Inferior parietal cortex (tissue), 1 donor: Measurements from ENCODE around the gene DMPK.

Source experiments
- DNase-seq: peaks from one replicate; pipeline ENCODE4 v3.0.0-alpha.2; 2016; ENCODE audit errors: extremely low spot score

Gene DMPK, protein sequence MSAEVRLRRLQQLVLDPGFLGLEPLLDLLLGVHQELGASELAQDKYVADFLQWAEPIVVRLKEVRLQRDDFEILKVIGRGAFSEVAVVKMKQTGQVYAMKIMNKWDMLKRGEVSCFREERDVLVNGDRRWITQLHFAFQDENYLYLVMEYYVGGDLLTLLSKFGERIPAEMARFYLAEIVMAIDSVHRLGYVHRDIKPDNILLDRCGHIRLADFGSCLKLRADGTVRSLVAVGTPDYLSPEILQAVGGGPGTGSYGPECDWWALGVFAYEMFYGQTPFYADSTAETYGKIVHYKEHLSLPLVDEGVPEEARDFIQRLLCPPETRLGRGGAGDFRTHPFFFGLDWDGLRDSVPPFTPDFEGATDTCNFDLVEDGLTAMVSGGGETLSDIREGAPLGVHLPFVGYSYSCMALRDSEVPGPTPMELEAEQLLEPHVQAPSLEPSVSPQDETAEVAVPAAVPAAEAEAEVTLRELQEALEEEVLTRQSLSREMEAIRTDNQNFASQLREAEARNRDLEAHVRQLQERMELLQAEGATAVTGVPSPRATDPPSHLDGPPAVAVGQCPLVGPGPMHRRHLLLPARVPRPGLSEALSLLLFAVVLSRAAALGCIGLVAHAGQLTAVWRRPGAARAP

GRCh38 chr19:45782162-45782691, at the start of gene DMPK:
DMPK (minus strand) TSS chr19:45782490; CDS start chr19:45782352, 138 bp downstream.
- DNase-seq, result no peak

DNA sequence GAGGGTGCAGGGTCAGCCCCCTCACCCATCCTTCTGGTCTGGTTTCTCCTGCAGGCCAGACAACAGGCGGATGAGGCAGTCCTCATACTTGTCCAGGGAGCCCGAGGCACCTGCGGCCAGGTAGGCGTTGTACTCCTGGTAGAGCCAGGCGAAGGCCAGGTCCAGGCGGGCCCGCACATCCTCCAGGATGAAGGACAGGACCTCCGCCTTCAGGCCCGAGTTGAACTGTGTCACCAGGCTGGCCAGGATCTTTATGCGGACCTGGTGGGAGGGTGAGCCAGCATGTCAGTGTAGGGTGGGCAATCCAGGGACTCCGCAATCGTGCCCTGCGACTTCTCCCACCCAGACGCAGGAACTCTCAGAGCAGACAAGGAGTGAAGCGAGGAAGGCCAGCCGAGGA, 46.7 kb upstream of the DMPK start:
- DNase-seq, result no peak

- DNase-seq, result no peak
Measured at GRCh38 chr19:45828523-45828922, 46.2 kb upstream of the DMPK start.

- no peak for DNase-seq
Measured at GRCh38 chr19:45827459-45828093, 45.3 kb upstream of the DMPK start.

DNA sequence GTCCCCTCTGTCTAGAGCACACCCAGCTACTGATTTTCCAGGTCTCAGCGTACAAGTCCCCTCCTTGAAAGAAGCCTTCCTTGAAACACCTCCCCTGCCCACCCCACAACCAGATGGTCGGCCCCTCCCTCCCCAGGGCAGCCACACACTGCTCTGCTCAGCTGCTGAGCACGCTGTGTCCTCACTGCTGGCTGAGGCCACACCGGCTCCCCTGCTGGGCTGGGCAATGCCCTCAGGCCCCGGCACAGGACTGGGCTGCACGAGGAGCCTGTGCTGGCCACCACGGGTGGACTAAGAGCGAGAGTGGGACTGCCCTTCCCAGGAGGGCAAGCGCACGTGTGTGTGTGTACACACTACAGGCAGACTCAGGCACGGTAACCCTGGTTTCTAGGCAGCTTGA, 44.6 kb upstream of the DMPK start:
- DNase-seq, result no peak

DNA sequence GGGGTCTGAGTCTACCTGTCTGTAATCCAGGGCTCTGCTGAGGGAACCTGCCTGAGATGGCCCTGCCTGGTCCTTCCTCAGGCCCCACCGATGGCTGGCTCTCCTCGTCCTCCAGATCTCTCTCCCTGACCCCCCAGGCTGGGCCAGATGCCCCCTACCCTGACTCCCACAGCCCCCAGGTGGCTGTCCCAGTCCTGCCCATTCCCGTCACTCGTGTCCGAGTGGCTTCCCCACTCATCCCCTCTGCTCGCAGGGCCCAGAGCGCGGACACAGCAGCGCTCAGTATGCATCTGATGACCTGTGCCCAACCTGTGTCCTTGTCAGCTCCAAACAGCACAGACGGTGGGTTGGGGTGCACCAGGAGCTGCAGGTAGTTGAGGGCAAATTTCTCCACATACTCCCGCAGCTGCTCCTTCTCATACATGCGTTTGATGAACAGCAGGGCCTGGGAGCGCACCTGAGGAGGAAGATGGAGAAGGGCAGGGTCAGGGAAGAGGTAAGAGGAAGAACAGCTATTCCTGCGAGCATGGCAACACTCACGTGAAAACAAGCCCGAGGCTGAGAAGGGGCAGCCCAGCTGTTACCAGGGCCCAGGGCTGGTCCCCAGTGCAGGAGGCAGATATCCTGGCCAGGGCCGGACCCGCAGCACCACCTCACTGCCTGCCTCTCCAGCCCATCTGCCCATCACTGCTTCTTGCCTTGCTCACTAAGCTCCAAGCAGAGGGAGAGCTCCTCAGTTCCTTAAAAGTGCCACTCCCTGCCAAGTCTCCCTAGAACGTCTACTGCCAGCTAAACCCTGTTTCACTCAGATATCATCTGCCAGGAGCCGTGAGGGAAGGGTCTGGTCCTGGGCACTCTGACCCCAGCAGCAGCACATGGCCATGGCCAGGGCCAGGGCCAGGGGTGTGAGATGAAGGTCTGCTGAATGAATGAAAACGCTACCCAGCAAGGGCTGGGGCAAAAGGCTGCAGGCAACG, 43.9 kb upstream of the DMPK start:
- DNase-seq, result no peak

- no peak for DNase-seq
Measured at GRCh38 chr19:45825263-45825605, 42.9 kb upstream of the DMPK start.

GRCh38 chr19:45824531-45825262, 42.4 kb upstream of the DMPK start:
- no peak for DNase-seq

DNA sequence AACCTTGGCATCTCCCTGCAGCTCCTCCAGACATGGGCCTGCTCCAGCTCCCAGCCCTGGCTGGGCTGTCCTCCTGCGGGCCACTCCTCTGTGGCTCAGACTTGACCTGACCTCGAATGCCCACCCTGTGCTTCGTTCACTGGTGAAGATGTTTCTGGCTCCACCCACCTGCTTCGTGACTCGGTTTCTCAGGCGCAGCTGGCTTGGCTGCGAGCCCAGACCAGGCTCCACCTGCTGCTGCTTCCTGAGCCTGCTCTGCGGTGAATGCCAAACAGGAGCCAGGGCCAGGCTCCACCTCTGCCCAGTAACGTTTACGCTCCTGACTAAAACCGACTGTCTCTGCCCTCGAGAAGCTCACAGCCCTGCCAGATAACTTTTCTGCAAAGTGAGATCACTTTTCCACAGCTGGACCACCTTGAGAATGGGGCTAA, 41.8 kb upstream of the DMPK start:
- peak; percentile 9 for DNase-seq

GRCh38 chr19:45823182-45823581, 40.9 kb upstream of the DMPK start:
- DNase-seq, result no peak

DNA sequence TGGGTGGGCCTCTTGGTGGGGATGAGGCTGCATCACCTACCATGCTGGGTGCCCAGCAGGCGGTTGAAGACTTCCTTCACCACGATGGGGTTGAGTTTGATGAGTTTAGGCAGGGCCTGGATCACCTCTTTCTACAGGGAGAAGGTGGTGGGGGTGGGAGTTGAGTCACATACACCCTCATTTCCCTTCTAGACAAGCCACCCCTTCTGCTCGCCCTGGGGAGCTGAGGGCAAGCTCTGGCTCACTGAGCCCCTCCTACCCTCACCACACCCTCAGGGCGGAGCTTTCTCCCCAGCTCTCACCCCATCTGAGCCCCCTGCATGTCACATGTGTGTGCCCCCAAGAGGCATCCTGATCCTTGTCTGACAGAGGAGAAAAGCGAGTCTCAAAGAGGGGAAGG, 40.4 kb upstream of the DMPK start:
- DNase-seq, result no peak

- no peak for DNase-seq
Measured at GRCh38 chr19:45821570-45821969, 39.3 kb upstream of the DMPK start.

GRCh38 chr19:45821103-45821521, 38.8 kb upstream of the DMPK start:
- no peak for DNase-seq

GRCh38 chr19:45820413-45821102, 38.3 kb upstream of the DMPK start:
- no peak for DNase-seq

DNA sequence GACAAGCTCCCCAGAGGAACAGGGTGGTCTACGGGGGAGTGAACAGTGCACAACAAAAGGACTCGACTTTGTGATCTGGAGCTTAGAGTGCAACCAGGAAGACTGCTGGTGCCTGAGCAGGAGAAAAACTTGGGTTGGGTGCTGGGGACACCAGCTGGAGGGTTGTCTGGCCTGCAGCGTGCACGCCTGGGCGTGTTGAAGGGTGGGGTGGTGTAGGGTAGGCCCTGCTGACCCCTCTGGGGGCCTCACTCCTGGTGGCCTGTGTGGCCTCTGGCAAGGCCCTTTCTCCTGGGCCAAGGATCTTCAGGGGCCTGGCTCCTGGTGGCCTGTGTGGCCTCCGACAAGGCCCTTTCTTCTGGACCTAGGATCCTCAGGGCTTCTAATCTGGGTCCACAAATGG, 37.5 kb upstream of the DMPK start:
- no peak for DNase-seq

DNA sequence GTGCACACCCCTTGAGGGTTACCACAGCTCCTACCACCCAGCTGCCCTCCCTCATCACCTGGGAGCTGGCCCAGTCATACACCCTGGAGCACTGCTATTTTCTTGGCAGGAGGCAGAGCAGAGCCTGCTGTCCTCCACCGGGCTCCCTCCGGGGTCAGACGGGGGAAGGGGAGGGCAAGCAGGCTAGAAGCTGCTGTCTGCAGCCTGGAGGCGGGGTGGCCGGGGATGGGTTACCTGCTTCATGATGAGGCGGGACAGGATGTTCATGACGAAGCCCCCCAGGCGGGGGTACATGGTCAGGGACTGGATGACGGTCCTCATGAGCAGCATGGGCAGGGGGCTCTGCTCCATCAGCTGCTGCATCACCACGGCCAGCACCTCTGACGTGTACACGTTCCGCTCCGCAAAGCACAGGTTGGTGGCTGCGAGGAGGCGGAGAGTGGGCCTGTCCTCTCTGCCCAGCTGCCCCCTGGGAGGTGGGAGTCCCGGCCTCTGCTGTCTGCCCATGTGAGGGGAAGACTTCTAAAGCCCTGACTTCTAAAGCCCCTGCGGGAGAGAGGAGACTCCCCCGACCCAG, 35.5 kb upstream of the DMPK start:
- no peak for DNase-seq

- peak; percentile 83 for DNase-seq
Measured at GRCh38 chr19:45817010-45817724, 34.9 kb upstream of the DMPK start.

- no peak for DNase-seq
Measured at GRCh38 chr19:45816236-45817009, 34.1 kb upstream of the DMPK start.
